H9 (cell line): ENCODE data around the gene EDC3. TPM values are rescaled to one million over a fixed set of nuclear protein-coding genes. Genes with fewer than 3 reads are reported as not detected.
"Not testable (repeated sequence)": the region's sequence is repeated elsewhere in the genome, so short reads cannot be mapped to it uniquely, and the experiment has no call there.

Experiments
- DNase-seq: peaks from one replicate; pipeline ENCODE4 v3.0.0-alpha.2; 2017
- H2AFZ ChIP-seq: one replicate; pipeline ENCODE4 v1.6.1; 2013; ENCODE audit warnings: mild to moderate bottlenecking, low read length, control low read depth, moderate library complexity
- H2AK5ac ChIP-seq: 2 replicates; pipeline ENCODE4 v1.6.1; 2013; ENCODE audit warnings: low read length, control low read depth, mixed read lengths; ENCODE audit not compliant: insufficient read length
- H2BK120ac ChIP-seq: one replicate; pipeline ENCODE4 v1.6.1; 2013; ENCODE audit warnings: low read depth, mild to moderate bottlenecking, low read length, control low read depth, inconsistent platforms; ENCODE audit not compliant: poor library complexity, severe bottlenecking
- H2BK12ac ChIP-seq: 2 replicates; pipeline ENCODE4 v1.6.1; 2013; ENCODE audit warnings: low read length, control low read depth, mixed read lengths, low read depth; ENCODE audit not compliant: insufficient read length
- H2BK15ac ChIP-seq: 2 replicates; pipeline ENCODE4 v1.6.1; 2013; ENCODE audit warnings: low read depth, low read length, control low read depth
- H2BK20ac ChIP-seq: one replicate; pipeline ENCODE4 v1.6.1; 2013; ENCODE audit warnings: low read depth, mild to moderate bottlenecking, low read length, control low read depth, inconsistent platforms; ENCODE audit not compliant: poor library complexity, severe bottlenecking
- H2BK5ac ChIP-seq: 2 replicates; pipeline ENCODE4 v1.6.1; 2013; ENCODE audit warnings: low read length, control low read depth, mixed read lengths; ENCODE audit not compliant: insufficient read length
- H3K14ac ChIP-seq: 2 replicates; pipeline ENCODE4 v1.6.1; 2013; ENCODE audit warnings: low read length, control low read depth; ENCODE audit not compliant: insufficient read depth
- H3K18ac ChIP-seq: 2 replicates; pipeline ENCODE4 v1.6.1; 2013; ENCODE audit warnings: low read depth, mild to moderate bottlenecking, mixed read lengths, low read length, control low read depth; ENCODE audit not compliant: insufficient read length
- H3K23ac ChIP-seq: 2 replicates; pipeline ENCODE4 v1.6.1; 2013; ENCODE audit warnings: low read length, control low read depth, mixed read lengths, low read depth; ENCODE audit not compliant: insufficient read length
- H3K23me2 ChIP-seq: 2 replicates; pipeline ENCODE4 v1.6.1; 2013; ENCODE audit warnings: low read depth, mild to moderate bottlenecking, mixed read lengths, low read length, control low read depth; ENCODE audit not compliant: insufficient read length, poor library complexity, severe bottlenecking
- H3K27ac ChIP-seq: 2 replicates; pipeline ENCODE4 v1.5.1; 2013; ENCODE audit warnings: low read length, control low read depth, mixed read lengths, low read depth; ENCODE audit not compliant: insufficient read length
- H3K27me3 ChIP-seq: 2 replicates; pipeline ENCODE4 v1.6.1; 2013; ENCODE audit warnings: low read length, control low read depth, inconsistent platforms; ENCODE audit not compliant: insufficient read depth
- H3K4ac ChIP-seq: 2 replicates; pipeline ENCODE4 v1.6.1; 2013; ENCODE audit warnings: low read depth, mild to moderate bottlenecking, control low read depth, inconsistent platforms, low read length, moderate library complexity
- H3K4me1 ChIP-seq: 2 replicates; pipeline ENCODE4 v1.6.1; 2013; ENCODE audit warnings: low read length, control low read depth, inconsistent platforms; ENCODE audit not compliant: insufficient read depth
- H3K4me2 ChIP-seq: 2 replicates; pipeline ENCODE4 v1.6.1; 2013; ENCODE audit warnings: low read length, control low read depth, mixed read lengths; ENCODE audit not compliant: insufficient read length, insufficient read depth
- H3K56ac ChIP-seq: 2 replicates; pipeline ENCODE4 v1.6.1; 2013; ENCODE audit warnings: low read depth, mild to moderate bottlenecking, mixed read lengths, low read length, control low read depth; ENCODE audit not compliant: insufficient read length
- H3K79me1 ChIP-seq: 2 replicates; pipeline ENCODE4 v1.6.1; 2013; ENCODE audit warnings: low read depth, mild to moderate bottlenecking, moderate library complexity, low read length, control low read depth, inconsistent platforms; ENCODE audit not compliant: insufficient read depth, poor library complexity, severe bottlenecking
- H3K79me2 ChIP-seq: 2 replicates; pipeline ENCODE4 v1.6.1; 2013; ENCODE audit warnings: low read length, control low read depth, inconsistent platforms; ENCODE audit not compliant: insufficient read depth
- H3K9ac ChIP-seq: 2 replicates; pipeline ENCODE4 v1.6.1; 2013; ENCODE audit warnings: low read length, control low read depth, mixed read lengths; ENCODE audit not compliant: insufficient read length; ENCODE audit errors: extremely low read depth
- H3K9me3 ChIP-seq: one replicate; pipeline ENCODE4 v1.6.1; 2013; ENCODE audit warnings: low read depth, low read length, inconsistent platforms; ENCODE audit not compliant: control insufficient read depth
- H3T11ph ChIP-seq: one replicate; pipeline ENCODE4 v1.6.1; 2013; ENCODE audit warnings: mild to moderate bottlenecking, low read length, control low read depth, inconsistent platforms
- H4K20me1 ChIP-seq: one replicate; pipeline ENCODE4 v1.6.1; 2013; ENCODE audit not compliant: control insufficient read depth, insufficient read length, insufficient read depth
- H4K5ac ChIP-seq: 2 replicates; pipeline ENCODE4 v1.6.1; 2013; ENCODE audit warnings: low read depth, mild to moderate bottlenecking, mixed read lengths, low read length, control low read depth; ENCODE audit not compliant: insufficient read length
- H4K8ac ChIP-seq: replicated peaks from 2 replicates; pipeline ENCODE4 v1.6.1; 2013; ENCODE audit warnings: low read length, control low read depth, mixed read lengths, low read depth; ENCODE audit not compliant: insufficient read length
- H4K91ac ChIP-seq: 2 replicates; pipeline ENCODE4 v1.6.1; 2013; ENCODE audit warnings: low read depth, mild to moderate bottlenecking, moderate library complexity, mixed read lengths, low read length, control low read depth; ENCODE audit not compliant: insufficient read length
- H3K27ac Mint-ChIP-seq, 3 experiments: 2 replicates in 2 of 3; 3 replicates in 1 of 3; pipeline ENCODE4 v1.8.0; 2020 to 2021; ENCODE audit warnings: mixed read lengths in 3 of 3, mild to moderate bottlenecking in 1 of 3, moderate library complexity in 1 of 3
- H3K27me3 Mint-ChIP-seq: 2 replicates; pipeline ENCODE4 v1.8.0; 2021; ENCODE audit warnings: low read depth, mild to moderate bottlenecking, moderate library complexity, mixed read lengths
- H3K36me3 Mint-ChIP-seq, 3 experiments: 2 replicates in 2 of 3; 3 replicates in 1 of 3; pipeline ENCODE4 v1.8.0; 2020 to 2021; ENCODE audit warnings: low read depth in 3 of 3, mixed read lengths in 3 of 3; ENCODE audit not compliant: insufficient read depth in 1 of 3
- H3K4me1 Mint-ChIP-seq, 2 experiments: 2 replicates each; pipeline ENCODE4 v1.8.0; 2020; ENCODE audit warnings: mixed read lengths in 2 of 2
- H3K4me3 Mint-ChIP-seq, 2 experiments: 2 replicates in 1 of 2; 3 replicates in 1 of 2; pipeline ENCODE4 v1.8.0; 2020 to 2021; ENCODE audit warnings: mild to moderate bottlenecking in 2 of 2, mixed read lengths in 2 of 2, moderate library complexity in 1 of 2
- H3K9me3 Mint-ChIP-seq, 2 experiments: 2 replicates in 1 of 2; 3 replicates in 1 of 2; pipeline ENCODE4 v1.8.0; 2020; ENCODE audit warnings: mild to moderate bottlenecking in 2 of 2, mixed read lengths in 2 of 2, moderate library complexity in 1 of 2
- WGBS: extraction: QIAGEN DNeasy Blood & Tissue Kit; methylation state at CpG from one replicate; pipeline ENCODE4 v1.1.7; 2013; ENCODE audit warnings: missing lambda C conversion rate, low lambda C conversion rate, mixed read lengths; ENCODE audit not compliant: insufficient read length; ENCODE audit errors: extremely low coverage; 5-methylcytosine and 5-hydroxymethylcytosine counted together
- total RNA-seq: library from RNA; stranded (reverse); gene quantifications from 2 replicates; pipeline ENCODE4 v1.2.1, GENCODE V29; 2021

EDC3 gene
- total RNA-seq, 1 experiment from 2014 or later = 60.5 TPM

DNA sequence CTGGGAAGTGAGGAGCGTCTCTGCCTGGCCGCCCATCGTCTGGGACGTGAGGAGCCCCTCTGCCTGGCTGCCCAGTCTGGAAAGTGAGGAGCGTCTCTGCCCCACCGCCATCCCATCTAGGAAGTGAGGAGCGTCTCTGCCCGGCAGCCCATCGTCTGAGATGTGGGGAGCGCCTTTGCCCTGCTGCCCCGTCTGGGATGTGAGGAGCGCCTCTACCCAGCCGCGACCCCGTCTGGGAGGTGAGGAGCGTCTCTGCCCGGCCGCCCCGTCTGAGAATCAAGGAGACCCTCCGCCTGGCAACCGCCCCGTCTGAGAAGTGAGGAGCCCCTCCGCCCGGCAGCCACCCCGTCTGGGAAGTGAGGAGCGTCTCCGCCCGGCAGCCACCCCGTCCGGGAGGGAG, 32.9 kb upstream of the EDC3 start:
- not testable (repeated sequence) for H3T11ph ChIP-seq, H3K9ac ChIP-seq, H3K14ac ChIP-seq, H3K56ac ChIP-seq, H2BK120ac ChIP-seq, H2AK5ac ChIP-seq, H3K27ac ChIP-seq, H3K23ac ChIP-seq, H3K27me3 ChIP-seq, H4K91ac ChIP-seq, H3K4me2 ChIP-seq, H3K4ac ChIP-seq, H2BK12ac ChIP-seq, H4K5ac ChIP-seq, H3K9me3 ChIP-seq, H3K36me3 Mint-ChIP-seq, DNase-seq, H2BK20ac ChIP-seq, H3K4me1 ChIP-seq, H3K79me1 ChIP-seq, H3K4me1 Mint-ChIP-seq, H3K4me3 Mint-ChIP-seq, H3K27ac Mint-ChIP-seq, H4K20me1 ChIP-seq, H2BK5ac ChIP-seq, H3K18ac ChIP-seq, H4K8ac ChIP-seq, H2AFZ ChIP-seq, H2BK15ac ChIP-seq, H3K79me2 ChIP-seq
- peaks cover 6 to 12% of the 10 kb centered on the region in 2 experiments for H3K9me3 Mint-ChIP-seq
- peaks cover 12% of the 10 kb centered on the region for H3K23me2 ChIP-seq
- H3K27me3 Mint-ChIP-seq = peaks cover 81% of the 10 kb centered on the region
- no CpG with 5 or more reads among the region's 30 CpGs for WGBS
